Esophagus muscularis mucosa (tissue), 4 donors: ENCODE data around the gene DNAAF5. TPM values are rescaled to one million over a fixed set of nuclear protein-coding genes. Genes with fewer than 3 reads are reported as not detected.

ENCODE experiments used
- DNase-seq: peaks from one replicate; pipeline ENCODE4 v3.0.0-alpha.2; 2017; ENCODE audit errors: extremely low spot score
- H3K27ac ChIP-seq, 4 donors: fragments of 200-600 bp; sonication (generic); replicated peaks in 1 of 4; 1 replicate in 3 of 4; 2 replicates in 1 of 4; pipeline ENCODE4 v1.5.1; 2016 to 2019; ENCODE audit warnings: mild to moderate bottlenecking in 1 of 4
- H3K27me3 ChIP-seq, 4 donors: fragments of 200-600 bp; sonication (generic); one replicate each; pipeline versions ENCODE4 v1.5.1 to v1.6.0; 2016 to 2019
- H3K36me3 ChIP-seq, 4 donors: fragments of 200-600 bp; sonication (generic); one replicate each; pipeline ENCODE4 v1.5.1; 2016 to 2019
- H3K4me1 ChIP-seq, 4 donors: fragments of 200-600 bp; sonication (generic); one replicate each; pipeline ENCODE4 v1.5.1; 2016 to 2019
- H3K4me3 ChIP-seq, 4 donors: fragments of 200-600 bp; sonication (generic); 1 replicate in 2 of 4; 2 replicates in 2 of 4; pipeline ENCODE4 v1.5.1; 2016 to 2019; ENCODE audit warnings: mild to moderate bottlenecking in 4 of 4, moderate library complexity in 1 of 4
- H3K9me3 ChIP-seq, 4 donors: fragments of 200-600 bp; sonication (generic); 1 replicate in 3 of 4; 2 replicates in 1 of 4; pipeline ENCODE4 v1.5.1; 2016 to 2019
- CTCF ChIP-seq, 3 experiments: fragments of 200-600 bp in 2 of 3; fragments of 450-650 bp in 1 of 3; sonication (generic) in 2 of 3; IDR thresholded peaks; one replicate each; pipeline ENCODE4 v1.5.1; 2017 to 2019; ENCODE audit warnings: antibody characterized with exemption in 3 of 3, mild to moderate bottlenecking in 2 of 3, moderate library complexity in 1 of 3
- EP300 ChIP-seq: sonication (generic); formaldehyde crosslinking; IDR thresholded peaks from one replicate; pipeline ENCODE4 v1.6.1; 2017; ENCODE audit warnings: antibody characterized with exemption
- POLR2A ChIP-seq: fragments of 450-650 bp; IDR thresholded peaks from one replicate; pipeline ENCODE4 v1.6.1; 2017; ENCODE audit warnings: antibody characterized with exemption, moderate library complexity, mild to moderate bottlenecking, low read depth
- POLR2AphosphoS5 ChIP-seq, 2 donors: sonication (generic); formaldehyde crosslinking; IDR thresholded peaks; one replicate each; pipeline ENCODE4 v1.6.1; 2017; ENCODE audit warnings: antibody characterized with exemption in 2 of 2
- WGBS: methylation state at CpG from one replicate; pipeline ENCODE4 v1.1.5; 2018; 5-methylcytosine and 5-hydroxymethylcytosine counted together
- intact Hi-C: fragments of 100-400 bp; cut with DNase I; formaldehyde crosslinking; loops from one replicate; pipeline ENCODE4 v1.15.1; 2023
- total RNA-seq, 4 donors: library from RNA; depleted of rRNA; stranded (reverse); fragments of >200 nt; gene quantifications; one replicate each; pipeline versions ENCODE4 v1.1.0 to v1.2.1, GENCODE V29; 2016

The DNAAF5 gene
- total RNA-seq, 4 donors from 2014 or later: 21.2 to 32.7 (median 29.4) TPM

GRCh38 chr7:754531-755412 is 28.3 kb downstream of the DNAAF5 start:
- peaks cover 3 to 20% (median 8%) of the 10 kb centered on the region in 4 donors for H3K4me1 ChIP-seq
- intact Hi-C loops: no loop called here
- no peak for TF ChIP-seq CTCF (IDR thresholded peaks at IDR 0.05)
- TF ChIP-seq POLR2A: no peak
- no peak for TF ChIP-seq EP300
- TF ChIP-seq POLR2AphosphoS5 (IDR thresholded peaks at IDR 0.05): no peak
- no peaks in the 10 kb centered on the region for H3K9me3 ChIP-seq
- H3K27me3 ChIP-seq: no peaks in the 10 kb centered on the region
- no peak overlapping the region for H3K27ac ChIP-seq
- peaks cover 43 to 87% (median 74%) of the 10 kb centered on the region in 4 donors for H3K36me3 ChIP-seq
- WGBS: 92% methylated on average over 49 of the region's 49 CpGs
- DNase-seq: no peak
- H3K4me3 ChIP-seq: no peak overlapping the region

GRCh38 chr7:755413-755805 is 28.9 kb downstream of the DNAAF5 start:
- no peak overlapping the region for H3K4me3 ChIP-seq
- 80% methylated on average over 9 of the region's 9 CpGs for WGBS
- TF ChIP-seq EP300: no peak
- no peak for TF ChIP-seq CTCF (IDR thresholded peaks at IDR 0.05)
- TF ChIP-seq POLR2AphosphoS5 (IDR thresholded peaks at IDR 0.05): no peak
- TF ChIP-seq POLR2A: no peak
- no peaks in the 10 kb centered on the region for H3K9me3 ChIP-seq
- no peak overlapping the region for H3K27ac ChIP-seq
- no peaks in the 10 kb centered on the region for H3K27me3 ChIP-seq
- intact Hi-C loops: no loop called here
- H3K36me3 ChIP-seq: peaks cover 43 to 92% (median 77%) of the 10 kb centered on the region in 4 donors
- no peak for DNase-seq
- peaks cover 0 to 13% (median 3%) of the 10 kb centered on the region in 4 donors for H3K4me1 ChIP-seq

GRCh38 chr7:756231-756927 is 29.9 kb downstream of the DNAAF5 start:
- Histone ChIP-seq H3K4me1 (peaks cover 0 to 13% (median 2%) of the 10 kb centered on the region in 4 donors), H3K27ac (no peak overlapping the region), H3K4me3 (no peak overlapping the region), H3K27me3 (no peaks in the 10 kb centered on the region), H3K9me3 (no peaks in the 10 kb centered on the region), H3K36me3 (peaks cover 35 to 92% (median 80%) of the 10 kb centered on the region in 4 donors)
- 91% methylated on average over 25 of the region's 30 CpGs for WGBS
- TF ChIP-seq POLR2AphosphoS5 (IDR thresholded peaks at IDR 0.05): no peak
- no peak for TF ChIP-seq POLR2A
- TF ChIP-seq EP300: no peak
- TF ChIP-seq CTCF (IDR thresholded peaks at IDR 0.05): no peak
- intact Hi-C loops: no loop called here
- no peak for DNase-seq

- DNase-seq: no peak
- H3K4me3 ChIP-seq: no peak overlapping the region
- H3K27me3 ChIP-seq: no peaks in the 10 kb centered on the region
- H3K36me3 ChIP-seq: peaks cover 35 to 94% (median 81%) of the 10 kb centered on the region in 4 donors
- no peak for TF ChIP-seq POLR2AphosphoS5 (IDR thresholded peaks at IDR 0.05)
- TF ChIP-seq CTCF (IDR thresholded peaks at IDR 0.05): no peak
- TF ChIP-seq POLR2A: no peak
- no peak for TF ChIP-seq EP300
- intact Hi-C loops: no loop called here
- H3K9me3 ChIP-seq: no peaks in the 10 kb centered on the region
- H3K4me1 ChIP-seq: peaks cover 0 to 13% (median 2%) of the 10 kb centered on the region in 4 donors
- H3K27ac ChIP-seq: peak overlapping the region in 3 of 4 donors; percentile 20 to 57 (median 30)
- WGBS: 96% methylated on average over 10 of the region's 35 CpGs
These were observed 30.5 kb downstream of the DNAAF5 start for GRCh38 chr7:756928-757560.
